Tibial artery (tissue), 4 donors: ENCODE data around the gene ROBO2.

Experiments
- DNase-seq, 2 donors: peaks; one replicate each; pipeline ENCODE4 v3.0.0-alpha.2; 2019
- H3K27ac ChIP-seq, 2 donors: fragments of 200-600 bp; sonication (generic) in 1 of 2; 1 replicate in 1 of 2; 2 replicates in 1 of 2; pipeline ENCODE4 v1.5.1; 2018 to 2019; ENCODE audit warnings: mild to moderate bottlenecking in 1 of 2
- H3K27me3 ChIP-seq, 2 donors: fragments of 200-600 bp; sonication (generic) in 1 of 2; one replicate each; pipeline versions ENCODE4 v1.5.1 to v1.6.0; 2016 to 2019
- H3K36me3 ChIP-seq, 3 donors: fragments of 200-600 bp; sonication (generic) in 2 of 3; one replicate each; pipeline ENCODE4 v1.5.1; 2016 to 2019; ENCODE audit warnings: mild to moderate bottlenecking in 2 of 3
- H3K4me1 ChIP-seq, 4 donors: fragments of 200-600 bp; sonication (generic) in 2 of 4; 1 replicate in 3 of 4; 2 replicates in 1 of 4; pipeline ENCODE4 v1.5.1; 2016 to 2019
- H3K4me3 ChIP-seq, 2 donors: fragments of 200-600 bp; sonication (generic) in 1 of 2; 1 replicate in 1 of 2; 2 replicates in 1 of 2; pipeline ENCODE4 v1.5.1; 2018 to 2019; ENCODE audit warnings: mild to moderate bottlenecking in 2 of 2
- H3K9me3 ChIP-seq, 3 donors: fragments of 200-600 bp; sonication (generic) in 1 of 3; one replicate each; pipeline ENCODE4 v1.5.1; 2016 to 2019
- intact Hi-C: fragments of 100-400 bp; cut with DNase I; formaldehyde crosslinking; loops from one replicate; pipeline ENCODE4 v1.15.0; 2023; ENCODE audit warnings: low total_unique reads
- TF ChIP-seq, protein P1 (sequence below), 2 experiments: fragments of 200-600 bp in 1 of 2; fragments of 450-650 bp in 1 of 2; IDR thresholded peaks; one replicate each; pipeline ENCODE4 v1.5.1; 2017 to 2019; ENCODE audit warnings: antibody characterized with exemption in 2 of 2, mild to moderate bottlenecking in 1 of 2, moderate library complexity in 1 of 2

ROBO2 gene

DNA sequence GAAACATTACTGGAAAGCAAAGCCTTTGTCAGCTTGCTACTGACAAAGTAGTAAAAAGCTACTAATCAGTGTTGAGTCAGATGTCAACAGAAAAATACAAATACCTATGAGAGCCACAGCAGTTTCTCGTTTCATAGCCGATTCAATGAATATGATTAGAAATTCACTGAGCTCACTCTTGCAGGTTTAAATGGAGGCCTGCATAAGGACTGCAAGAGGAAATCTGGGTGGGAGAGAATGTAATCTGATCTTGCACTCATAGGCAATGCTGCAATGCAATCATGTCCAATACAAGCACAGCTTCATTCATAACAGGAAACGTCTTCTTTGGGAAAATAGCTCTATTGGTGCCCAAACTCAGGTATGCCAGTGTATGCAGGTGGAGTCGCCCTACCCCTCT is 608.8 kb downstream of the ROBO2 start:
- DNase-seq = no peak
- Histone ChIP-seq H3K9me3 (no peaks in the 10 kb centered on the region), H3K27ac (no peak overlapping the region), H3K27me3 (no peaks in the 10 kb centered on the region), H3K36me3 (no peaks in the 10 kb centered on the region), H3K4me1 (no peaks in the 10 kb centered on the region), H3K4me3 (no peak overlapping the region)
- intact Hi-C loops = no loop called here
- TF ChIP-seq, protein P1, sequence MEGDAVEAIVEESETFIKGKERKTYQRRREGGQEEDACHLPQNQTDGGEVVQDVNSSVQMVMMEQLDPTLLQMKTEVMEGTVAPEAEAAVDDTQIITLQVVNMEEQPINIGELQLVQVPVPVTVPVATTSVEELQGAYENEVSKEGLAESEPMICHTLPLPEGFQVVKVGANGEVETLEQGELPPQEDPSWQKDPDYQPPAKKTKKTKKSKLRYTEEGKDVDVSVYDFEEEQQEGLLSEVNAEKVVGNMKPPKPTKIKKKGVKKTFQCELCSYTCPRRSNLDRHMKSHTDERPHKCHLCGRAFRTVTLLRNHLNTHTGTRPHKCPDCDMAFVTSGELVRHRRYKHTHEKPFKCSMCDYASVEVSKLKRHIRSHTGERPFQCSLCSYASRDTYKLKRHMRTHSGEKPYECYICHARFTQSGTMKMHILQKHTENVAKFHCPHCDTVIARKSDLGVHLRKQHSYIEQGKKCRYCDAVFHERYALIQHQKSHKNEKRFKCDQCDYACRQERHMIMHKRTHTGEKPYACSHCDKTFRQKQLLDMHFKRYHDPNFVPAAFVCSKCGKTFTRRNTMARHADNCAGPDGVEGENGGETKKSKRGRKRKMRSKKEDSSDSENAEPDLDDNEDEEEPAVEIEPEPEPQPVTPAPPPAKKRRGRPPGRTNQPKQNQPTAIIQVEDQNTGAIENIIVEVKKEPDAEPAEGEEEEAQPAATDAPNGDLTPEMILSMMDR (IDR thresholded peaks at IDR 0.05) = no peak

DNA sequence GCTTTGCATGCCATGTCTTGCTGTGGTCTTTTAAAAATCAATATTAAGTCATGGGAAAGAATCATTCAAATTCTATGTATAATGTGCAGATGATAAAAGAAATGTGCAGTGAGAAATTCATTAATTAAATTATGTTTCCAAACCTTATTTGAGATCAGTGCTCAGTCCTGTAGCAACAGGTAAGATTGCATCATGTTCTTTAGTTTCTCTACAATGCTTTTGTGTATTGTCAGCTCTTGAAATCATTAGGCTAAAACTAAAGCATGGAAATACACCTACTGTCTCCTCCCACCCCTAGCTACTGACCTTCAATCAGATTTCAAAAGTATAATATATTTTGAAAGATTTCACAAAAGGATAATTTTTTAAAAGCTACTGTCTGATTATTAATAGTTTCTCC is 612.7 kb downstream of the ROBO2 start:
- intact Hi-C loops = no loop called here
- Histone ChIP-seq H3K27ac (no peak overlapping the region), H3K36me3 (no peaks in the 10 kb centered on the region), H3K27me3 (no peaks in the 10 kb centered on the region), H3K9me3 (no peaks in the 10 kb centered on the region), H3K4me1 (no peaks in the 10 kb centered on the region), H3K4me3 (no peak overlapping the region)
- DNase-seq = no peak
- TF ChIP-seq, protein P1 (IDR thresholded peaks at IDR 0.05) = no peak

DNA sequence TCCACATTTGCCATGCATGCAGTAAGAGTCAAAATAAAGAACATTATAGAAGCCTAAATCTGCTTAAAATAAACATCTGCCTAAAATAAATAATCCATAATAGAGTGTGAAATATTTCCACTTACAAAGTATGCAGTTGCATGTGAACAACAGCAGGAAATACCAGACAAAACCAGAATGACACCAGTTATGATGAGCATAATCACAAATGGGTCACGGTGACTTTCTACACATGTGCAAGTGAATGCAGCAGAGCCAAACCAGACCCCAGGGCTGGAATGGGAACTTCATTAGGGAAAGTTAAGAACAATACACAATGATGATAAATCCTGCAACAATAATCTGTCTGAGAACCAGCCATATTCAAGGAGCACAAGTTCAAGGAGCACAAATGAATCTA is 615.5 kb downstream of the ROBO2 start:
- Histone ChIP-seq H3K36me3 (no peaks in the 10 kb centered on the region), H3K27ac (no peak overlapping the region), H3K4me3 (no peak overlapping the region), H3K4me1 (no peaks in the 10 kb centered on the region), H3K27me3 (no peaks in the 10 kb centered on the region), H3K9me3 (peaks cover 0 to 4% (median 0%) of the 10 kb centered on the region in 3 donors)
- no peak for DNase-seq
- intact Hi-C loops = no loop called here
- TF ChIP-seq, protein P1 (IDR thresholded peaks at IDR 0.05) = no peak

DNA sequence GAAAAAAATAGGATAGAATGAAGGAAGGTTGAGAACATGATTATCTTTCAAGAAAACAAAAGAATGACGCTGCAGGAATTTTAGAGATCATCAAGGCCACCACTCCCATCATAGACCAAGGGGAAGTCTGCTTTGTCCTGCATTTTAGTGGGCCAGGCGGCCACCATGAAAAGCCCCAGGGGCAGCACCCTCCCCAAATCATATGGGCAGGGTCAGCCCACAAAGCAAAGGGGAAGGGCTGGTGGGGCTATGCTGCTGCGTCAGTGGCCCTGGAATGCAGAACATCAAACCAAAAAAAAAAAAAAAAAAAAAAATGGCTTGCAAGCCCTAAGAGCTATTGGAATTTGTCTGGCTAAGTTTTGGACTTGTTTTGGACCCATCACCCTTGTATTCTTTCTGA is 620.8 kb downstream of the ROBO2 start:
- Histone ChIP-seq H3K4me1 (no peaks in the 10 kb centered on the region), H3K27me3 (no peaks in the 10 kb centered on the region), H3K36me3 (no peaks in the 10 kb centered on the region), H3K27ac (no peak overlapping the region), H3K9me3 (peaks cover 0 to 5% (median 0%) of the 10 kb centered on the region in 3 donors), H3K4me3 (no peak overlapping the region)
- no peak for DNase-seq
- intact Hi-C loops = no loop called here
- TF ChIP-seq, protein P1 (IDR thresholded peaks at IDR 0.05) = no peak

DNA sequence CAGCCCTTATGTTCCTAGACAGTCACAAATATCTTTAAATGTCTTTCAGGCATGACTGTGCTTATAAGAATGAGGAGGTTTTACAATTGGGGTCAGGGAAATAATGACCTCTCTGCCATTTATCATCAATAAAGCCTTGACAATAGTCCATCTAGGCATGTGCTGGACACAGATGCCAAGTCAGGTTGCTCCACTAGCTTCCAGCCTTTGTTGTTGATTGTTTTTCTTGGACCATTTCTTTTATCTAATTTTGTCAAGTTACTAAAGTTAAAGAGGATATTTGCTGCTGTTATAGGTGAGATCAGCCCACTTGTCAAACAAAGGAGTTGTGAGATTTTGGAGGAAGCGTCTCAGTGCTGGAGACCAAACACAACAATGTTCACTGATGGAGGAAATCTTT is 628.0 kb downstream of the ROBO2 start:
- H3K27me3 ChIP-seq = no peaks in the 10 kb centered on the region
- H3K36me3 ChIP-seq = no peaks in the 10 kb centered on the region
- no peak overlapping the region for H3K27ac ChIP-seq
- TF ChIP-seq, protein P1 (IDR thresholded peaks at IDR 0.05) = no peak
- intact Hi-C loops = no loop called here
- H3K4me3 ChIP-seq = no peak overlapping the region
- no peak for DNase-seq
- H3K9me3 ChIP-seq = no peaks in the 10 kb centered on the region
- H3K4me1 ChIP-seq = no peaks in the 10 kb centered on the region

DNA sequence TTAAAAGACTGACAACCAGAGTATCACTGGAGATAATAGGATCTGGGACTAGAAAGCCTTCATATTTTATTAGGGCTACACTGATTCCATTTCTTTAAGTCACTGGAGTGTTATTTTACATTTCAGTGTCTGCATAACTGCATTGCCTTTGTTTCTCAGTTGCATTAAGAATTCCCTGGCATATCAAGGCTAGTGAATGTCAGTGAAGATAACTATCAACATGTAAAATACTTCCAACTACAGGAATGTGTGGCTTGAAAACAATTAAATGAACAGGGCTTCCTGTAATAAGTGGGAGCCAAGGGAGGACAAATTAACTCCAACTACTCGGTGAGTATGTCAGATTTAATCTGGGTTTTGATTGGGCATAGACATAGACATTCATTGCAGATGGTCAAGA is 628.5 kb downstream of the ROBO2 start:
- no peak overlapping the region for H3K4me3 ChIP-seq
- TF ChIP-seq, protein P1 (IDR thresholded peaks at IDR 0.05) = no peak
- intact Hi-C loops = no loop called here

More for the DNA sequence above, 628.5 kb downstream of the ROBO2 start:
- no peak for DNase-seq
- H3K36me3 ChIP-seq = no peaks in the 10 kb centered on the region
- no peaks in the 10 kb centered on the region for H3K27me3 ChIP-seq
- no peak overlapping the region for H3K27ac ChIP-seq
- no peaks in the 10 kb centered on the region for H3K4me1 ChIP-seq
- no peaks in the 10 kb centered on the region for H3K9me3 ChIP-seq
